H9 (cell line): Measurements from ENCODE around the gene ETFB. TPM values are rescaled to one million over a fixed set of nuclear protein-coding genes. Genes with fewer than 3 reads are reported as not detected.

Experiments
- DNase-seq: peaks from one replicate; pipeline ENCODE4 v3.0.0-alpha.2; 2017
- H2AFZ ChIP-seq: one replicate; pipeline ENCODE4 v1.6.1; 2013; ENCODE audit warnings: mild to moderate bottlenecking, low read length, control low read depth, moderate library complexity
- H2AK5ac ChIP-seq: 2 replicates; pipeline ENCODE4 v1.6.1; 2013; ENCODE audit warnings: low read length, control low read depth, mixed read lengths; ENCODE audit not compliant: insufficient read length
- H2BK120ac ChIP-seq: one replicate; pipeline ENCODE4 v1.6.1; 2013; ENCODE audit warnings: low read depth, mild to moderate bottlenecking, low read length, control low read depth, inconsistent platforms; ENCODE audit not compliant: poor library complexity, severe bottlenecking
- H2BK12ac ChIP-seq: 2 replicates; pipeline ENCODE4 v1.6.1; 2013; ENCODE audit warnings: low read length, control low read depth, mixed read lengths, low read depth; ENCODE audit not compliant: insufficient read length
- H2BK15ac ChIP-seq: 2 replicates; pipeline ENCODE4 v1.6.1; 2013; ENCODE audit warnings: low read depth, low read length, control low read depth
- H2BK20ac ChIP-seq: one replicate; pipeline ENCODE4 v1.6.1; 2013; ENCODE audit warnings: low read depth, mild to moderate bottlenecking, low read length, control low read depth, inconsistent platforms; ENCODE audit not compliant: poor library complexity, severe bottlenecking
- H2BK5ac ChIP-seq: 2 replicates; pipeline ENCODE4 v1.6.1; 2013; ENCODE audit warnings: low read length, control low read depth, mixed read lengths; ENCODE audit not compliant: insufficient read length
- H3K14ac ChIP-seq: 2 replicates; pipeline ENCODE4 v1.6.1; 2013; ENCODE audit warnings: low read length, control low read depth; ENCODE audit not compliant: insufficient read depth
- H3K18ac ChIP-seq: 2 replicates; pipeline ENCODE4 v1.6.1; 2013; ENCODE audit warnings: low read depth, mild to moderate bottlenecking, mixed read lengths, low read length, control low read depth; ENCODE audit not compliant: insufficient read length
- H3K23ac ChIP-seq: 2 replicates; pipeline ENCODE4 v1.6.1; 2013; ENCODE audit warnings: low read length, control low read depth, mixed read lengths, low read depth; ENCODE audit not compliant: insufficient read length
- H3K23me2 ChIP-seq: 2 replicates; pipeline ENCODE4 v1.6.1; 2013; ENCODE audit warnings: low read depth, mild to moderate bottlenecking, mixed read lengths, low read length, control low read depth; ENCODE audit not compliant: insufficient read length, poor library complexity, severe bottlenecking
- H3K27ac ChIP-seq: 2 replicates; pipeline ENCODE4 v1.5.1; 2013; ENCODE audit warnings: low read length, control low read depth, mixed read lengths, low read depth; ENCODE audit not compliant: insufficient read length
- H3K27me3 ChIP-seq: 2 replicates; pipeline ENCODE4 v1.6.1; 2013; ENCODE audit warnings: low read length, control low read depth, inconsistent platforms; ENCODE audit not compliant: insufficient read depth
- H3K4ac ChIP-seq: 2 replicates; pipeline ENCODE4 v1.6.1; 2013; ENCODE audit warnings: low read depth, mild to moderate bottlenecking, control low read depth, inconsistent platforms, low read length, moderate library complexity
- H3K4me1 ChIP-seq: 2 replicates; pipeline ENCODE4 v1.6.1; 2013; ENCODE audit warnings: low read length, control low read depth, inconsistent platforms; ENCODE audit not compliant: insufficient read depth
- H3K4me2 ChIP-seq: 2 replicates; pipeline ENCODE4 v1.6.1; 2013; ENCODE audit warnings: low read length, control low read depth, mixed read lengths; ENCODE audit not compliant: insufficient read length, insufficient read depth
- H3K56ac ChIP-seq: 2 replicates; pipeline ENCODE4 v1.6.1; 2013; ENCODE audit warnings: low read depth, mild to moderate bottlenecking, mixed read lengths, low read length, control low read depth; ENCODE audit not compliant: insufficient read length
- H3K79me1 ChIP-seq: 2 replicates; pipeline ENCODE4 v1.6.1; 2013; ENCODE audit warnings: low read depth, mild to moderate bottlenecking, moderate library complexity, low read length, control low read depth, inconsistent platforms; ENCODE audit not compliant: insufficient read depth, poor library complexity, severe bottlenecking
- H3K79me2 ChIP-seq: 2 replicates; pipeline ENCODE4 v1.6.1; 2013; ENCODE audit warnings: low read length, control low read depth, inconsistent platforms; ENCODE audit not compliant: insufficient read depth
- H3K9ac ChIP-seq: 2 replicates; pipeline ENCODE4 v1.6.1; 2013; ENCODE audit warnings: low read length, control low read depth, mixed read lengths; ENCODE audit not compliant: insufficient read length; ENCODE audit errors: extremely low read depth
- H3K9me3 ChIP-seq: one replicate; pipeline ENCODE4 v1.6.1; 2013; ENCODE audit warnings: low read depth, low read length, inconsistent platforms; ENCODE audit not compliant: control insufficient read depth
- H3T11ph ChIP-seq: one replicate; pipeline ENCODE4 v1.6.1; 2013; ENCODE audit warnings: mild to moderate bottlenecking, low read length, control low read depth, inconsistent platforms
- H4K20me1 ChIP-seq: one replicate; pipeline ENCODE4 v1.6.1; 2013; ENCODE audit not compliant: control insufficient read depth, insufficient read length, insufficient read depth
- H4K5ac ChIP-seq: 2 replicates; pipeline ENCODE4 v1.6.1; 2013; ENCODE audit warnings: low read depth, mild to moderate bottlenecking, mixed read lengths, low read length, control low read depth; ENCODE audit not compliant: insufficient read length
- H4K8ac ChIP-seq: replicated peaks from 2 replicates; pipeline ENCODE4 v1.6.1; 2013; ENCODE audit warnings: low read length, control low read depth, mixed read lengths, low read depth; ENCODE audit not compliant: insufficient read length
- H4K91ac ChIP-seq: 2 replicates; pipeline ENCODE4 v1.6.1; 2013; ENCODE audit warnings: low read depth, mild to moderate bottlenecking, moderate library complexity, mixed read lengths, low read length, control low read depth; ENCODE audit not compliant: insufficient read length
- H3K27ac Mint-ChIP-seq, 3 experiments: 2 replicates in 2 of 3; 3 replicates in 1 of 3; pipeline ENCODE4 v1.8.0; 2020 to 2021; ENCODE audit warnings: mixed read lengths in 3 of 3, mild to moderate bottlenecking in 1 of 3, moderate library complexity in 1 of 3
- H3K27me3 Mint-ChIP-seq: 2 replicates; pipeline ENCODE4 v1.8.0; 2021; ENCODE audit warnings: low read depth, mild to moderate bottlenecking, moderate library complexity, mixed read lengths
- H3K36me3 Mint-ChIP-seq, 3 experiments: 2 replicates in 2 of 3; 3 replicates in 1 of 3; pipeline ENCODE4 v1.8.0; 2020 to 2021; ENCODE audit warnings: low read depth in 3 of 3, mixed read lengths in 3 of 3; ENCODE audit not compliant: insufficient read depth in 1 of 3
- H3K4me1 Mint-ChIP-seq, 2 experiments: 2 replicates each; pipeline ENCODE4 v1.8.0; 2020; ENCODE audit warnings: mixed read lengths in 2 of 2
- H3K4me3 Mint-ChIP-seq, 2 experiments: 2 replicates in 1 of 2; 3 replicates in 1 of 2; pipeline ENCODE4 v1.8.0; 2020 to 2021; ENCODE audit warnings: mild to moderate bottlenecking in 2 of 2, mixed read lengths in 2 of 2, moderate library complexity in 1 of 2
- H3K9me3 Mint-ChIP-seq, 2 experiments: 2 replicates in 1 of 2; 3 replicates in 1 of 2; pipeline ENCODE4 v1.8.0; 2020; ENCODE audit warnings: mild to moderate bottlenecking in 2 of 2, mixed read lengths in 2 of 2, moderate library complexity in 1 of 2
- CTCF ChIP-seq: fragments of 200-600 bp; sonication (generic); conservative IDR thresholded peaks from 3 replicates; pipeline ENCODE4 v1.8.0; 2021; ENCODE audit warnings: antibody characterized with exemption, mild to moderate bottlenecking
- WGBS: extraction: QIAGEN DNeasy Blood & Tissue Kit; methylation state at CpG from one replicate; pipeline ENCODE4 v1.1.7; 2013; ENCODE audit warnings: missing lambda C conversion rate, low lambda C conversion rate, mixed read lengths; ENCODE audit not compliant: insufficient read length; ENCODE audit errors: extremely low coverage; 5-methylcytosine and 5-hydroxymethylcytosine counted together
- total RNA-seq: library from RNA; stranded (reverse); gene quantifications from 2 replicates; pipeline ENCODE4 v1.2.1, GENCODE V29; 2021

The ETFB gene
- total RNA-seq, 1 experiment from 2014 or later, result 49.4 TPM

- H3K14ac ChIP-seq, result no peak overlapping the region
- H4K8ac ChIP-seq, result no peak overlapping the region
- no peak for DNase-seq
- no peak overlapping the region for H3K56ac ChIP-seq
- no peak overlapping the region for H2BK15ac ChIP-seq
- Mint-ChIP-seq H3K4me3 (peak overlapping the region; percentile 46 to 71; a peak in 4 of 5 replicates), H3K9me3 (no peaks in the 10 kb centered on the region; a peak in 2 of 5 replicates), H3K27me3 (peaks cover 3% of the 10 kb centered on the region; the same call in 1 of the 2 replicates), H3K27ac (peak overlapping the region in 2 of 3 experiments; percentile 82 to 95; a peak in 4 of 7 replicates), H3K4me1 (peaks cover 16 to 45% of the 10 kb centered on the region in 2 experiments), H3K36me3 (no peaks in the 10 kb centered on the region; a peak in 2 of 7 replicates)
- no peaks in the 10 kb centered on the region for H3K79me2 ChIP-seq
- H2AK5ac ChIP-seq, result no peak overlapping the region
- WGBS, result no CpG with 5 or more reads among the region's 8 CpGs
- no peaks in the 10 kb centered on the region for H4K20me1 ChIP-seq
- H3K9ac ChIP-seq, result no peak overlapping the region
- H3K4me2 ChIP-seq, result peak overlapping the region; percentile 48
- H2BK12ac ChIP-seq, result no peak overlapping the region
- H3T11ph ChIP-seq, result no peak overlapping the region
- no peak overlapping the region for H3K4ac ChIP-seq
- no peaks in the 10 kb centered on the region for H3K4me1 ChIP-seq
- H2AFZ ChIP-seq, result peak overlapping the region; percentile 41
- H2BK20ac ChIP-seq, result no peak overlapping the region
- no peak for TF ChIP-seq CTCF
- no peak overlapping the region for H3K18ac ChIP-seq
- no peak overlapping the region for H4K5ac ChIP-seq
- no peak overlapping the region for H2BK120ac ChIP-seq
- H2BK5ac ChIP-seq, result no peak overlapping the region
- no peaks in the 10 kb centered on the region for H3K27me3 ChIP-seq
- H3K9me3 ChIP-seq, result no peaks in the 10 kb centered on the region
- H3K79me1 ChIP-seq, result no peaks in the 10 kb centered on the region
- no peak overlapping the region for H4K91ac ChIP-seq
- peaks cover 8% of the 10 kb centered on the region for H3K23me2 ChIP-seq
- H3K27ac ChIP-seq, result no peak overlapping the region
- H3K23ac ChIP-seq, result no peak overlapping the region
These were observed 25.0 kb upstream of the ETFB start for GRCh38 chr19:51391073-51391611.
